Psoas muscle (tissue), 8 donors: ENCODE data around the gene DLG3. TPM values are rescaled to one million over a fixed set of nuclear protein-coding genes. Genes with fewer than 3 reads are reported as not detected.
A peak's percentile ranks its signal among the peaks of the same experiment; 100 is the strongest.

Experiments
- ATAC-seq, 4 donors: fragments of 200-7000 bp; cut with Tn5 transposase; one replicate each; pipeline ENCODE4 v1.9.1; 2020; ENCODE audit warnings: moderate library complexity in 3 of 4, mild to moderate bottlenecking in 2 of 4
- DNase-seq, 2 donors: peaks; one replicate each; pipeline ENCODE4 v3.0.0-alpha.2; 2020
- H3K27ac ChIP-seq: fragments of 200-600 bp; one replicate; pipeline ENCODE4 v1.8.0; 2022
- H3K27me3 ChIP-seq, 3 donors: fragments of 200-600 bp in 1 of 3; one replicate each; pipeline versions ENCODE4 v1.6.1 to v1.8.0; 2013 to 2022; ENCODE audit warnings: low read length in 2 of 3, mild to moderate bottlenecking in 2 of 3, moderate library complexity in 1 of 3; ENCODE audit not compliant: insufficient read depth in 3 of 3
- H3K36me3 ChIP-seq, 2 donors: fragments of 200-600 bp in 1 of 2; one replicate each; pipeline versions ENCODE4 v1.6.1 to v1.8.0; 2013 to 2022; ENCODE audit warnings: low read depth in 1 of 2, mild to moderate bottlenecking in 1 of 2, moderate library complexity in 1 of 2; ENCODE audit not compliant: insufficient read depth in 1 of 2
- H3K4me1 ChIP-seq: fragments of 200-600 bp; one replicate; pipeline ENCODE4 v1.8.0; 2022
- H3K4me3 ChIP-seq: fragments of 200-600 bp; one replicate; pipeline ENCODE4 v1.8.0; 2022; ENCODE audit warnings: mild to moderate bottlenecking
- H3K9me3 ChIP-seq: fragments of 200-600 bp; one replicate; pipeline ENCODE4 v1.8.0; 2022
- WGBS, 3 donors: extraction: QIAGEN DNeasy Blood & Tissue Kit; methylation state at CpG; one replicate each; pipeline versions ENCODE4 v1.1.6 to v1.1.7; 2013; 5-methylcytosine and 5-hydroxymethylcytosine counted together
- intact Hi-C, 2 donors: fragments of 100-400 bp; cut with DNase I; formaldehyde crosslinking; loops; one replicate each; pipeline versions ENCODE4 v1.11.0 to v1.14.2; 2022
- polyA plus RNA-seq, 3 donors: library from polyadenylated mRNA; stranded (reverse); fragments of 200-250 nt; gene quantifications; one replicate each; pipeline ENCODE4 v1.2.3, GENCODE V29; 2013
- total RNA-seq, 4 donors: library from RNA; stranded (reverse); fragmentation: NEBNext Ultra II Directional in 2 of 4; extraction: Animal tissue kit (Norgen Biotek cat#: 25700) in 2 of 4; gene quantifications; one replicate each; pipeline versions ENCODE4 v1.2.1 to v1.2.4, GENCODE V29; 2021 to 2023
- TF ChIP-seq, protein P1 (sequence below): fragments of 200-600 bp; IDR thresholded peaks from one replicate; pipeline ENCODE4 v1.8.0; 2022; ENCODE audit warnings: antibody characterized with exemption
- donor health status: healthy with polysubstance abuse.
- donor health status: DM: no; HTN: no; CAD: no; lungs with moderate emphysema.
- donor health status: Bipolar disorder and iron deficiency.
- donor health status: healthy.
- donor health status: DM: yes; HTN: yes; CAD: no.
- donor health status: DM: no; HTN: no; CAD: no.
- donor health status: DM: no; HTN: no; CAD: no.
- donor health status: DM: yes; HTN: yes; CAD: no.

The DLG3 gene
- total and polyA plus RNA-seq, 7 donors, result 0.27 to 1.6 (median 1.2) TPM

DNA sequence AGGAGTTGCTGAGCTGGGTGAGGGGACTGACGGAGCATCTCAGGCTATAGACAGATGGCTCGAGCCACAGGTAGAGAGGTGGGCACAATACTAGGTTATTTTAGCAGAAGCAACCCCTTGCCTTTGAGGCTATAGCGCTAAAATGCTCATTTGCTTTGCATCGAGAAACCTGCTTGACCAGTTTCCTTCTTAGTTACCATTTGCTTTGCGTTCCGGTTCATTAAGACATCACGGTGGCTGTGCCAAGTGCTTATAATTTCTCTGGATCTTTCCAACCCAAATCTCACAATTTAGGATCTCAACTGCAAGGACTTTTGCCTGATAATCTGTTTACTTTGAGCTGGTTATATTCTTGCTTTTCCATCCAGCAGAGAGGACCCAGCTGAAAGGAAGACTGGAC is 40.8 kb downstream of the DLG3 start:
- H3K4me1 ChIP-seq, result peaks cover 6% of the 10 kb centered on the region
- no peaks in the 10 kb centered on the region for H3K9me3 ChIP-seq
- peaks cover 0 to 6% (median 0%) of the 10 kb centered on the region in 3 donors for H3K27me3 ChIP-seq
- no peak overlapping the region for H3K4me3 ChIP-seq
- TF ChIP-seq, protein P1, sequence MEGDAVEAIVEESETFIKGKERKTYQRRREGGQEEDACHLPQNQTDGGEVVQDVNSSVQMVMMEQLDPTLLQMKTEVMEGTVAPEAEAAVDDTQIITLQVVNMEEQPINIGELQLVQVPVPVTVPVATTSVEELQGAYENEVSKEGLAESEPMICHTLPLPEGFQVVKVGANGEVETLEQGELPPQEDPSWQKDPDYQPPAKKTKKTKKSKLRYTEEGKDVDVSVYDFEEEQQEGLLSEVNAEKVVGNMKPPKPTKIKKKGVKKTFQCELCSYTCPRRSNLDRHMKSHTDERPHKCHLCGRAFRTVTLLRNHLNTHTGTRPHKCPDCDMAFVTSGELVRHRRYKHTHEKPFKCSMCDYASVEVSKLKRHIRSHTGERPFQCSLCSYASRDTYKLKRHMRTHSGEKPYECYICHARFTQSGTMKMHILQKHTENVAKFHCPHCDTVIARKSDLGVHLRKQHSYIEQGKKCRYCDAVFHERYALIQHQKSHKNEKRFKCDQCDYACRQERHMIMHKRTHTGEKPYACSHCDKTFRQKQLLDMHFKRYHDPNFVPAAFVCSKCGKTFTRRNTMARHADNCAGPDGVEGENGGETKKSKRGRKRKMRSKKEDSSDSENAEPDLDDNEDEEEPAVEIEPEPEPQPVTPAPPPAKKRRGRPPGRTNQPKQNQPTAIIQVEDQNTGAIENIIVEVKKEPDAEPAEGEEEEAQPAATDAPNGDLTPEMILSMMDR, result no peak
- no peak overlapping the region for H3K27ac ChIP-seq
- no peak for ATAC-seq
- intact Hi-C loops, result no loop called here
- no peak for DNase-seq
- 68 to 75% (median 71%) methylated on average over 7 of the region's 7 CpGs for WGBS, 3 donors
- H3K36me3 ChIP-seq, result no peaks in the 10 kb centered on the region

DNA sequence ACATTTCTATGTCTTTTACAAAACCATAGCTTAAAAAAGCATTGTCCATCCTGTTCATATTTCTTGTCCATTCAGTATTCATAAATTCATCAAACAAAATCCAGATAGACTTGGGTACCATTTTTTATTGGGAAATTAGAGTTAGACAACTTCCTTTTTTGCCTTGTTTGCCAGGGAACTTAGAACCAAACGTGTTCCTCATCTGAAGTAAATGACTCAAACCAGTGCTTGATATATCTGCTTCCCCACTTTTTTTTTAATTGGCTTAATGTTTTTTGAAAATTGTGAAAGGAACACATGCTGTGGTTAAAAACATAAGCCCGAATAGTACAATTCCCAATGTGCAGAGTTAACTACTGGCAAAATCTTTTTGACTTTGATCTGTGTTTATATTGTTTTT is 44.2 kb downstream of the DLG3 start:
- Histone ChIP-seq H3K9me3 (no peaks in the 10 kb centered on the region), H3K27me3 (no peaks in the 10 kb centered on the region), H3K4me1 (no peaks in the 10 kb centered on the region), H3K4me3 (no peak overlapping the region), H3K36me3 (peaks cover 0 to 6% of the 10 kb centered on the region in 2 donors), H3K27ac (no peak overlapping the region)
- TF ChIP-seq, protein P1, result no peak
- no peak for DNase-seq
- ATAC-seq, result no peak
- intact Hi-C loops, result no loop called here
- 61 to 90% (median 77%) methylated on average over 2 of the region's 2 CpGs for WGBS, 3 donors

DNA sequence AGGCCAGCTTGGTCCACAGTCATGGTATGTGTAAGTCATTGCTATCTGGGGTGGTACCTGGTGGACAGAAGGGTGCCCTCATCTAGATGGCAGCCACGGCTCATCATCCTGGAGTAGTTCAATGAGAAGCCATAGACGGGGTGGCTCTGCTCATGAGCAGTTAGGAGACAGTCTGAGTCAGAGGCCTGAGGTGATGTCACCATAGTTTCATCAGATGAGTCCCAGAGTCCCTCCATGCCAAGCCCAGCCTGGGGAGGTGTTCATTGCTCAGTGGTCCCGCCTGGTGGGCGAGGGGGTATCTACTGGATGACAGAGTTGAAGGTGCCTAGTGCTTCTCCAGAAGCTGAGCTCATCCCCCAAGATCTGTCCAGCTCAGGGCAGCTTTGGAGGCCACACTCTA is 49.8 kb downstream of the DLG3 start:
- intact Hi-C loops, result no loop called here
- no peaks in the 10 kb centered on the region for H3K4me1 ChIP-seq
- H3K27ac ChIP-seq, result no peak overlapping the region
- DNase-seq, result no peak
- H3K9me3 ChIP-seq, result no peaks in the 10 kb centered on the region
- ATAC-seq, result no peak
- H3K36me3 ChIP-seq, result peaks cover 0 to 15% of the 10 kb centered on the region in 2 donors
- TF ChIP-seq, protein P1, result no peak
- 74 to 95% (median 91%) methylated on average over 4 of the region's 4 CpGs for WGBS, 3 donors
- H3K4me3 ChIP-seq, result no peak overlapping the region
- no peaks in the 10 kb centered on the region for H3K27me3 ChIP-seq

DNA sequence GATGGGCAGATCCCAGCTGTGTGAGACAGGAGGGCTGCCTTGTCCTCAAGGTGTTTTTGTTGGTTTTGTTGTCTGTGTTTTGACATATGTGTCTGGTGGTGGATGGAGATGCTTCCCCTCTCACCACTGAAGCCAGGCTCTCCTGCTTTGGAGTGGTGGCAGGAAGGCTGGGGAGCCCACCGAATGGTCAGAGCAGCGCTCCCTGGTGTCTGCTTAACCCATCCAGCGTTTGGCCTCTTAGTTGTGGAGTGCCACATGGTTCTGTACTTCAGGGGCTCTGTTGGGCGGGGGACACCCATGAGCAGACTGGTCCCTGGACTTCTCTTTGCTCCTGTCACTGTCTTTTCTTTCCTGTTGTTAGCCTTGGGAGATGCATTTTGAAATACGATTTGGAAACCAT is 51.9 kb downstream of the DLG3 start:
- Histone ChIP-seq H3K4me3 (no peak overlapping the region), H3K27ac (no peak overlapping the region), H3K36me3 (peaks cover 0 to 15% of the 10 kb centered on the region in 2 donors), H3K9me3 (no peaks in the 10 kb centered on the region), H3K4me1 (no peaks in the 10 kb centered on the region), H3K27me3 (no peaks in the 10 kb centered on the region)
- TF ChIP-seq, protein P1, result no peak
- ATAC-seq (no peak), DNase-seq (no peak)
- intact Hi-C loops, result no loop called here
- WGBS, 3 donors, result 37 to 69% (median 66%) methylated on average over 3 to 5 of the region's 5 CpGs

DNA sequence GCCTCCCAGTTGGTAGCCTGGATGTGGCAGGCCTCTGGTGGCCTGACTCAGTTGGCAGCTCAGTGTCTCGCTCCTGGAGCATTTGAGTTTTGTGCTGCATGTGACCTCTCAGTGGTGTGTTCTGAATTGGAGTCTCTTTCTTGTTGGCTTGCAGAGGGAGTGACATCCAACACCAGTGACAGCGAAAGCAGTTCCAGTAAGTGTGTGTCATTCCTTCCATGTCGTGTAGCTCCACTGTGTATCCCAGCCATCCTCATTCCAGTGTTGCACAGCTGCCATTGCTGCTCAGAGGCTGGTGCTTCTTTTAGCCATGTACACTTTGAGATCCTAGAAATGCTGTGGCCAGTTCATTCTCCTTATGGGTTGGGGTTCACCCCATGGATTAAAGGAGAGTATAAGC is 52.4 kb downstream of the DLG3 start:
- WGBS, 3 donors, result 31 to 49% (median 38%) methylated on average over 3 of the region's 3 CpGs
- H3K4me3 ChIP-seq, result no peak overlapping the region
- intact Hi-C loops, result no loop called here
- H3K9me3 ChIP-seq, result no peaks in the 10 kb centered on the region
- ATAC-seq, result peak; percentile 78 to 91 (median 81)
- H3K27ac ChIP-seq, result no peak overlapping the region
- H3K36me3 ChIP-seq, result peaks cover 0 to 15% of the 10 kb centered on the region in 2 donors
- TF ChIP-seq, protein P1, result no peak
- DNase-seq, result no peak
- no peaks in the 10 kb centered on the region for H3K4me1 ChIP-seq
- H3K27me3 ChIP-seq, result no peaks in the 10 kb centered on the region
